HG03159 (cell line): ENCODE measurements around the gene PNMA6E.
"Not testable (repeated sequence)": the region's sequence is repeated elsewhere in the genome, so short reads cannot be mapped to it uniquely, and the experiment has no call there.

Experiments
- ATAC-seq: cut with Tn5 transposase; IDR thresholded peaks from one replicate; pipeline ENCODE4 v1.9.1; 2021; ENCODE audit warnings: mild to moderate bottlenecking, moderate library complexity; ENCODE audit not compliant: unreplicated experiment

PNMA6E gene

GRCh38 chrX:153409414-153410101 is 8.4 kb upstream of the PNMA6E start:
- ATAC-seq = no peak

DNA sequence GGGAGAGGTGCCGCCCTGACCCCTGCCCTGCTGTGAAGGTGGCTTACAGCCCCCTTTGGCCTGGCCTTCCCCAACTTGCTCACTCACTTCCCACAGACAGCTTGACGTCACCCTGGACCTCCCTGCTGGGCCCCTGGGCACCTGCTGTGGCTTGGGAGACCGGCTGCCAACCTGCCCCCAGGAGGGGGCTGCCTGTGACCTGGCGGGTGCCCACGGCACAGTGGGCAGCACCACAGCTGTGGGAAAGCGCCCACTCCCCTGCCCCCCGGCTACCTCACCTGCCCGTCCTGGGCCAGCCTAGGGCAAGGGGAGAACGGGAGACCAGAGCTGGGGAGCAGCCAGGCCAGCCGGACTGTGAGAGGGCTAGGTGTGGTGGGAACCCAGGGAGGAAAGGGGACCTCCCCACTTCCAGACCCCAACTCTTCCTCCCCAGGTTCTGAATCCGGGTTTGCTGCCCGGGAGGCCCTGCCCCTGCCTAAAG is 7.8 kb upstream of the PNMA6E start:
- no peak for ATAC-seq

- no peak for ATAC-seq
Measured at GRCh38 chrX:153408221-153408721, 7.1 kb upstream of the PNMA6E start.

GRCh38 chrX:153407736-153408135 is 6.6 kb upstream of the PNMA6E start:
- ATAC-seq = no peak

- no peak for ATAC-seq
Measured at GRCh38 chrX:153406903-153407302, 5.8 kb upstream of the PNMA6E start.

- no peak for ATAC-seq
Measured at GRCh38 chrX:153406011-153406410, 4.9 kb upstream of the PNMA6E start.

DNA sequence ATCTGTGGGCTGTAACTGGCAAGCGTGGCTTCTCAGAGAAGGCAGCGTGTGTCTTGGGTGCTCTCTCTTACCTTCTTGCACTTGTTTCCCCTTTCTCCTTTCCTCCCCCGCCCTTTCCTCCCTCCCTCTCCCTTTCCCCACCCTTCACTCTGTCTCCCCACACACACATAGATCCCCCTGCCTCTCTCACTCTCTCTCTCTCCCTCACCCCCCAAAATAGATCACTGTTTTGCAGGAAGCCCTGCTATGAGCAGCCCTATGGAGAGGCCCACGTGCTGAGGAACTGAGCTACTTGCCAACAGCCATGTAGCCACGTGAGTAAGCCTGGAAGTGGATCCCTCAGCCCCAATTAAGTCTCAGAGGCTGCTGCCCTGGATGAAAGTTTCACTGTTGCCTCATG is 4.3 kb upstream of the PNMA6E start:
- ATAC-seq = no peak

- ATAC-seq = not testable (repeated sequence)
Measured at GRCh38 chrX:153404333-153404732, 3.2 kb upstream of the PNMA6E start.

- no peak for ATAC-seq
Measured at GRCh38 chrX:153400146-153401132, 711 bp downstream of the PNMA6E start.

- no peak for ATAC-seq
Measured at GRCh38 chrX:153398275-153398960, 2.7 kb downstream of the PNMA6E start.

DNA sequence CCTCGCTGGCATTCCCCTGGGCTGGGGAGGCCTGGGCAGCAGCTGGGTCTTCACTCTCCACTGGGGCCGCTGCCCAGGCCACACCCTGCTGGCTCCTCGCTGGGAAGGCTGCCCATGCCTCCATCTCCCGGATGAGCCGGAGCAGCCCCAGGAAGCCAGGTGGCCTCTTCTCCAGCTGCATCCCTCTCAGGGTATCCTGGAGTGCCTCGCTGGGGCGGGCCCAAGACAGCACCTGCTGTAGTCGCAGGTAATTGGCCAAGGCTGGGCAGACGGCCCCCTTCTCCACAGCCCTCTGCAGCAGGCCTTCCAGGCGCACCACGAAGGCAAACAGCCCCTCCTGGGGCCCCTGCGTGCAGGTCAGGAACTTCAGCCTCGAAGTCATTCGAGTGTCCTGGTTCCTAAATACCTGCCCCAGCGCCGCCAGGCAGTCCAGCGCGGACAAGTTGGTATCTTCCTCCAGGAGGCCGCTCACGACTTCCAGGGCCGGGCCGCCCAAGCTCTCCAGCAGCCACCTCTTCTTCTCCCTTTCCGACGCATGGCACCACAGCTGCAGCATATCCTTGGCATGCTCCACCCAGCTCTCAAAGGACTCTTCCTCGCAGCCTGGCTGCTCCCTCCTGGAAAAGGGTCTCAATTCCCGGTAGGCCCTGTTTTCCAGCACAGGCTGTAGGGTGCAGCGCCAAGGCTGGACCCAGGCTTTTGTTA is 3.7 kb downstream of the PNMA6E start:
- no peak for ATAC-seq

GRCh38 chrX:153396320-153397195 is 4.6 kb downstream of the PNMA6E start:
- no peak for ATAC-seq

- ATAC-seq = no peak
Measured at GRCh38 chrX:153395613-153396319, 5.4 kb downstream of the PNMA6E start.

GRCh38 chrX:153394612-153395011 is 6.5 kb downstream of the PNMA6E start:
- ATAC-seq = no peak

DNA sequence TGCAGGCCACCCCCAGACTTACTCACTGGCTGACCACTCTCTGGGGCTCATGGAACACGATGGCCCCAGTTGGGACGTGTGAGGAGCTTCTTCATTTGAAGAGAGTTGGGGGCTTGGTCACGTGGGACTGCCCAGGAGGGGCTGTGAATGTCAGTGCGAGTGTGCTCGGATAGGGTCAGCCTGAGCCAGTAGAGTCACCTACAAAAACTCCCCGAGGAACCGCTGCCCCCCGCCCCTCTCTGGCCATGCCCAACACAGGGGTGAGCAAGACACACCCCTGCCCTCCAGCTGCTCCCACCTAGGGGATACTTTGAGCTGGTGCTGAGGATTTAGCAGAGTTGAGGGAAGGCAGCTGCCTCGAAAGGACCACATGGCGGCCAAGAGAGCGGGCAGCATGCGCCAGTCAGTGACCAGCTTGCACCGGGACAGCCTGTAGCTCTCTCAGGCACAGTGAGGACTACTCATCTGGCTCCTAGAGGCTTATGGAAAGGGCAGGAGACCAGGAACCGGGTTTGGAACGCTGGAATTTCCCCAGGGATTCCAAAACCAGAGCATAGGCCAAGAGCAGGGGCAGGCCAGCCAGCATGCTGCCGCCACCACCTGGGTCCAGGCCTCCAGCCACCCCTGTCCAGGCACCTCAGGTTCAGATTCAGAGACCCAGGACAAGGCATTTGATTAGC is 8.4 kb downstream of the PNMA6E start:
- ATAC-seq = no peak

- not testable (repeated sequence) for ATAC-seq
Measured at GRCh38 chrX:153389460-153389768, 11.7 kb downstream of the PNMA6E start.

GRCh38 chrX:153388722-153389459 is 12.3 kb downstream of the PNMA6E start:
- ATAC-seq = no peak
